ENCODE data around the gene PLCB3.
"Not testable (repeated sequence)": the region's sequence is repeated elsewhere in the genome, so short reads cannot be mapped to it uniquely, and the experiment has no call there.

PLCB3 gene

DNA sequence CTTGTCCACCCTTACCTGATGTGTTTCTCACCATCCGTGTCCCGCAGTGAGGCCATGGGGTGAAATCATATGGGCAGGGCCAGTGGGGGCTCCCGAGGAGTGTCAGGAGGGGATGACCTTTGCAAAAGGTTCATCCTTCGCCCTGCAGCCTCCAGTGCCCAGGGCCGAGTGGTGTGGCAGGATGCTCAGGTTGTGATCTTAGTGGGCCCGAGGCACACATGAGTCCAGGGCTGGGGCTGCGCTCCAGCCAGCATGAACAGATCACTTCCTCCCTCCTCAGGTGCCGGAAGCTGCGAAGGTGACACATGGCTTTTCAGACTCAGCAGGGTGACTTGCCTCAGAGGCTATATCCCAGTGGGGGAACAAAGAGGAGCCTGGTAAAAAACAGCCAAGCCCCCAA lies 13.3 kb upstream of the PLCB3 start:
- no peak for DNase-seq

DNA sequence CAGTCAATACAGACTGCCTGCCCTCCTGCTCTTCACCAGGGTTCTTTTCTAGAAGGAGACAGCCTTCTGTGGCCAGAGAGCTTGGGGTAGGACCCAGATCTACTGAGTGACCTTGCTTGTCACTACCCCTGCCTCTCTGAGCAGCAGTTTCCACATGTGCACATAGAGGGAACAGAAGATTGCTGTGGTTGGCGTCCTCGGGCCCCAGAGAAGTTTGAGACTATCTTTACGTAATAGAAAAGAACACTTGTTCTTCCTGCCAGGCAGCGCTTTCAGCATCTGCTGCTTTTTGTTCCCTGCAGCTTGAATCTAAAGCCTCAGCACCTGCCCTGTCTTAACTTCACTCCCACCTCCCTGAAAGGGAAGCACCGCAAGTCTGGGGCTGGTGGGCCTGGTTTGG lies 12.3 kb upstream of the PLCB3 start:
- no peak for DNase-seq

DNA sequence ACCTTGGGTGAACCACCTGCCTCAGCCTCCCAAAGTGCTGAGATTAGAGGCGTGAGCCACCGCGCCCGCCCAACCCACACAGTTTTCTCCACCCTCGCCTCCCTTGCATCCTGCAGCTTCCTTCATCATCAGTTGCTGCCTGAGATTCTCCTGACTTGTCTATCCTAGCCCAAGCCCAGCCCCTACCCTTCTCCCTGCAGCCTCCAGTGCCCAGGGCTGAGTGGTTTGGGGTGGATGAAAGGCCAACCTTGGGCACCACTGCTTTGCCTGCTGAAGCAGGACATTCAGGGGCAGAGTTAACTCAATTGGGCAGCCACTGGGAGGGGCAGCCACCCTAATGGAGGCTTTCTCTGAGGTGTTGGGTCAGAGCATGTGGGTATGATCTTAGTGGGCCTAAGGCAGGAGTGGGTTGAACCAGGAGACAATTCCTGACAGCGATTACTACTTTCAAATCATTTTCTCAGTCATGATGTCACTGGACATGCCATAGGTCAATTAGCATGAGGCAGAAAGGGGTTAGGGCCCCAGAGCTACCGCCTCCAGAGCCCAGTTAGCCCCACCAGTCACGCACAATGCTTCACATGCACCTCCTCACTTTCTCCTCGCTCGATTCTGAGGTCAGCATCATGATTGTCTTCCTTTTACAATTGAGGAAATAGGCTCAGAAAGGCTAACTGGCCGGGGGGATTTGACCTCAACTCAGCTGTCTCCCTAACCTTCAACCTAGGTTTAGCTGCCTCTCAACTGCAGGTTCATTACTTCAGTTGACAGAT lies 11.5 kb upstream of the PLCB3 start:
- peak in 1 of 2 donors; percentile 55 for DNase-seq

DNA sequence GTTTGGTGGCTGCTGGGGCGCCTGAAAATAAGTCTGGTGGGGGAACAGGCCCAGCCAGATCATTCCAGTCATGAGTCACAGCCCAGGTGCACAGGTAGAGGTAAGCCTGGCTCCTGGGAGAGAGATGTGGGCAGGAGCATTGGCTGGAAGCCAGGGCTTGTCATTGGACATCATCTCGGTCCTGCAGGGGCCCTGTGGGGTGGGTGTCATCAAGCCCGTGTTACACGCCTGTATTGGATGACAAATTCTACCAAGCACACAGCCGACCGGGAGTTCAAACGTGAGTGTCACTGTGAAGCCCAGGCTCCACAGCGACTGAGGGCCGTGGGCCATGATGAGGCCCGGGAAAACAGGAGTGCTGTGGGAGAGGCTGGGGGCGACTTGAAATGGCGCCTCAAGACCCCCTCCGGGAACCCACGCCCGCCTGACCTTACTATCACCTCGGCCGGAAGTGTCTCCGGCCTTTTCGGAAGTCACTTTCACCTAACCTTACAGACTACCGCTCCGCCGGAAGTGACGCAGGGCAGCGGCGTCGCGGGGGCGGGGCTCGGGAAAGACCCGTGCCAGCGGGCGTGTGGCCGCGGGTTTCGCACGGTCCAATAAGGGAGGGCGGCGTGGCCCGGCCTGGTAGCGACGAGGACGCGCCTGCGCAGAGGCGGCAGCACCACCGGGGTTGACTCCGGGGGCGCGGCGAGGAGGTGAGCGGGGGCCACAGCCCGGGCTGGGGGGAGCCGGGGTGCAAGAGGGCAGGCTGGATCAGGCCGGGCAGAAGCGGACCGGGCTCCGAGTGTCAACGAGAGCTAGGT lies 10.7 kb upstream of the PLCB3 start, which contains the start of gene FKBP2:
Gene FKBP2 (plus strand): TSS at position 661 of the 806 bp plus-strand sequence. CDS start 1,293 bp downstream, outside the sequence.
- DNase-seq, result peak; percentile 83 to 100

DNA sequence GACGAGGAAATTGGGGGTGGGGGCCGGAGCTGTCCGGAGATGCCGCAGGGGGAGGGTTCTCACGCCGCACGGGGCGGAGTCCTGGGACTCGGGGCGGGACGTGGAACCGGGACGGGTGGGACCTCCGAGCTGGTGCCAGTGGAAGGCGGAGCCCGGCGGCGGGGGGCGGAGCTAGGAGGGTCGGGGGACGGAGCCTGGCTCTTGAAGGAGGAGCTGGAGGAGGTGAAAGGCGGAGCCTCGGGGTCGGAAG lies 10.2 kb upstream of the PLCB3 start:
- DNase-seq, result peak in 1 of 2 donors; percentile 100

DNA sequence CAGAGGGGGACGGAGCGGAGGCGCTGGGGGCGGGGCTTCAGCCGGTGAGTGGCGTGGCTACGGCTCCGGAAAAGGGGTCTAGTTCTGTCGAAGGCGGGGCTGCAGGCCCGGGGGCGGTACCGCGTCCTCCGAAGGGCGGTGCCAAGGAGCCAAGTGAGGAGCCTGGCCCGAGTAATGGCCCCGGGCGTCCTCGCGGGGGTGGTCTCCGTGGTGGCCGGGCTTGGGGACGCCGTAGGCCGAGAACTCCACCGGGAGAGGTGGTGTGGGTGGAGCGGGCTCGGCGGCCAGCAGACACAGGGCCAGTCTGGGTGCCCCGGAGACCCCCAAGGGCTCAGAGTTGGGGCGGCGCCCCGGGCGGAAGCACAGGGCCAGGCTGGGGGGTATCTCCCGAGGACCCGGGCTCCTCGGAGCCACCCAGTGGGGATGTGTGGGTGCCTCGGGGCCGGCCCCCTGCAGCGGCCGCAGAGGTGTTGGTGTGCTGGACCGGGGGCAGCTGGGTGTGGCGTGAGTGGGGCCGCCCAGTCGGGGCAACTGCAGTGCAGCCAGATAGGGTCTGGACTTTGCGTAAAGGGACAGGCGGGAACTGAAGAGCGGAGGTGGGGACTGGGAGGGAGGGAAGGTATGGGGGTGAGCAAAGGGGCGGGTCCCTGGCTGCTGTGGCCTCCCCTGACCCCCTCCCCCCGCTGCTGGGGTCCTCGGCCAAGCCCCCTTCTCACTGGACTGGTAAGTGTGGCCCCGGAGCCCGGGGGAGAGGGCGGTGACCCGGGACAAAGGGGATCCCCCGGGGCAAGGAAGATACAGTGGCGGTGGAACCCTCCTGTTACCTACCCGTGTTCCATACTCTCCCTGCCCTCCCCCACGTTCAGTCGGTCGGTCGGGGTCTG lies 9.6 kb upstream of the PLCB3 start:
- peak in 1 of 2 donors; percentile 100 for DNase-seq

DNA sequence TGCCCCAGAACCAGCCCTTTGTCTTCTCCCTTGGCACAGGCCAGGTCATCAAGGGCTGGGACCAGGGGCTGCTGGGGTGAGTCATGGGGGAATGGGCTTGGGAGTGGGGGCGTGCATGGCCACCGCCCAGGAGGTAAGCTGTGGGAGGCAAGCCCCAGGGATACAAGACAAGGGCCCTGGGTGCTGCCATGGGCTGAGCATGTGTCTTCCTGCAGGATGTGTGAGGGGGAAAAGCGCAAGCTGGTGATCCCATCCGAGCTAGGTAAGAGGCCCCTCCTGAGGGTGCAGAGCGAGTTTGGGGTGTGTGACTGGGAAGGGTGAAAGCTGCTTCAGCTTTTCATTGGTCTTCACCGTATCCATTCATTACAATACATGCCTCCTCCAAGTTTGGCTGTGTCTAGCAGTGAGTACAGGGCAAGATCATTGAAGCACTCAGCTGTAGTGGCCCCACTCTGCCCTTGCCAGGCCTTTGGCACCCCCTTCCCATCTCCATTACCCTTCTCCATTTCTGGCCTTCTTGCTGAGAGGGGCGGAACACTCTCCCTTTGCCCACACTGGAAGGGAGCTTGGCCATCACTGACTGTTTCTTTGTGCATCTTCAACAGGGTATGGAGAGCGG lies 8.0 kb upstream of the PLCB3 start:
- no peak for DNase-seq

DNA sequence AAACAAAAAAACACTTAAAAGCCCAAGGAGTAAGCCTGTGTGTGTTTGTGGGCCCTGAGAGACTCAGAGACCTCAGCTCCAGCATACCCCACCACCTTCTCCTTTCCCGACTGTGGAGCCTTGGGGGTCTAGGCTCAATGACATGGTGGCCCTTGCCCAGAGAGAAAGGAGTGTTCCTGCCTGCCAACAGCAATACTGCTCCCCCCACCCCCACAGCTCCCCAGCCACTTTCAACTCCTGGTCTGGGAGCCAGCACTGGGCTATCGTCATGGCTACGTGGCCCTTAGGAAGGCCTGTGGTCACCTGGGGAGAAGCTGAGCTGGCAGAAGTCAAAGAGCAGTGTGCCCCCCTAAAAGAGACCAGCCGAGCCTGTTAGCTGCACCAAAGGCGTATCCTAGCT lies 7.2 kb upstream of the PLCB3 start:
- DNase-seq, result no peak

DNA sequence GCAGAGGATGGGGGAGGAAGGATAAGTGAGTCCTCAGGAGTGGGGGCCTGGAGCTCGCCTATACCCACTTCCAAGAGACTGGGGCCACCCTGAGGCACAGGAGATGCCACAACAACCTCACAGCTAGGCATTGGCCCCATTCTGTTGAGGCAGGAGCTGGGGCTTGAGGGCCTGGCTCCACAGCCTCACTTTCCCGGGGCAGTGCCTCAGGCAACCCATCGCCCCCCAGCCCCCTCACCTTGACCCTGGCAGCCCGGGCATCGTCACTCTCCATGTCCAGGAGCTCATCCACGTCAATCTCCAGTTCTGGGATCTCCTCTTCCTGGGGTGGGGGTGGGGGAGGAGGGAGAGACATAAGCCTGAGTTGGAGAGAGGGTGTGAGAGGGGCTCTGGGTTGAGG lies 6.4 kb upstream of the PLCB3 start:
- DNase-seq, result no peak

DNA sequence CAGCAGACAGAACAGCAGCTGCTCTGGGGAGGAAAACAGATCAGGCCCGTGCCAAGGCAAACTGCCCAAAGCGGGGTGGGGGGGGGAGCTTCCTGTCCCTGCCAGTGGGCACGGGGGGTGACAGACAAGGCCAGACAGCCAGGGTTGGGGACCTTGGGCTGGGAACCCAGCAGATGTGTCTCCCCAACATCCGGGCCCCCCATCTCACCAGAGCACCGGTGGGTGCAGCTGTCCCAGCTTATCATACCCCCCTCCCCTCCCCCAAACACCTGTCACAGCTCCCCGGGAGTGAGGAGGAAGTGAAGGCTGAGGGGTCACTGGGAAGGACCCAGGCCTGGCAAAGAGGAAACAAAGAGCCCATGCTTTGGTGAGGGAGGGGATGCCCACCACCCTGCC lies 5.9 kb upstream of the PLCB3 start:
- peak in 1 of 2 donors; percentile 91 for DNase-seq

DNA sequence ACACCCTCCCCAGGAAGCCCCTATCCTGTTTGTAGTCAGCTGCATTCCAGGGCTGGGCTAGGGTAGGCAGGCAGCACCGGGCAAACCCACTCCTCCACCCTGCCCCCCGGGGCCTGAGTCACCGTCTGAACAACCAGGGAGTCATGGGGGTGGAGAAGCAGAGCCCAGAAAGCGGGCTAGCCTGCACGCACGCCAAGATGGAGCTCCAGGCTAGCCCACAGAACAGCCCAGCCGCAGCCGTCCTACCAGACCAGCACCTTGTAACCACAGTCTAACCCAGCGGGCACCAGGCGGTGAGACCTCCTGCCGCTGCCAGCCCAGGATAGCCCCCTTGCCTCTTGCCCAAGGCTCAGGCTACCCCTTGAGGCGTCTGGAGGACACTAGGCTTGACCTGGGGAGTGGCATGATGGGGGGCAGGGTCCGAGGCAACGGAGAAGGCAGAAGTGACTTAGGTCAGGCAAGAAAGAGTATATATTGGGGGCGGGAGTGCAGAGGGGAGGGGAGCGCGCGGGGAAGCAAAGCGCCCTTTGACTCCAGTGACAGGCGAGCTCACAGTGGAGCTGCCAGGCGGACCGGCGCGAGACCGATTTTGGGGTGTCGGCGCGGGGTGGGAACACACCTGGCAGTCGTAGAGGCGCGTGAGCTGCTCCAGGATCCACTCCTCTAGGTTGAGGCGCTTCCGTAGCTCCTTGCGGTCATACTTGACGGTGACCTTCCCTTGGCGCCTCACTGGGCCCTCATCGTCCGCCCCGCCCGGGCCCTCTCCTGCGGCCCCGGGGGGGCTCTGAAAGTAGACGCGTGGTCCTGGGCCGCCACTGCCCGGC lies 5.3 kb upstream of the PLCB3 start:
- peak; percentile 49 to 91 for DNase-seq

DNA sequence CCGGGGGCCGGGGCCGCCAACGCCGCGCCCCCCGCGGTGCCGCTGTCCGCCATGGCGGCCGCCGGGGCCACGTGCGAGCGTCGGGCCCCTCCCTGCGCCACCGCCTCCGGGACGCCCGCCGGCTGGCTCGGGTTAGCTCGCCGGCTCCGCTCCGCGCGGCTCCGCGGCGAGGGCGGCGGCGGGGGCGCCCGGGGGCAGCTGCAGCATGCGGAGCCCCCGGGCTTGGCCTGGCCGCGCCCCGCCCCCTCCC lies 4.8 kb upstream of the PLCB3 start:
- DNase-seq, result not testable (repeated sequence)

DNA sequence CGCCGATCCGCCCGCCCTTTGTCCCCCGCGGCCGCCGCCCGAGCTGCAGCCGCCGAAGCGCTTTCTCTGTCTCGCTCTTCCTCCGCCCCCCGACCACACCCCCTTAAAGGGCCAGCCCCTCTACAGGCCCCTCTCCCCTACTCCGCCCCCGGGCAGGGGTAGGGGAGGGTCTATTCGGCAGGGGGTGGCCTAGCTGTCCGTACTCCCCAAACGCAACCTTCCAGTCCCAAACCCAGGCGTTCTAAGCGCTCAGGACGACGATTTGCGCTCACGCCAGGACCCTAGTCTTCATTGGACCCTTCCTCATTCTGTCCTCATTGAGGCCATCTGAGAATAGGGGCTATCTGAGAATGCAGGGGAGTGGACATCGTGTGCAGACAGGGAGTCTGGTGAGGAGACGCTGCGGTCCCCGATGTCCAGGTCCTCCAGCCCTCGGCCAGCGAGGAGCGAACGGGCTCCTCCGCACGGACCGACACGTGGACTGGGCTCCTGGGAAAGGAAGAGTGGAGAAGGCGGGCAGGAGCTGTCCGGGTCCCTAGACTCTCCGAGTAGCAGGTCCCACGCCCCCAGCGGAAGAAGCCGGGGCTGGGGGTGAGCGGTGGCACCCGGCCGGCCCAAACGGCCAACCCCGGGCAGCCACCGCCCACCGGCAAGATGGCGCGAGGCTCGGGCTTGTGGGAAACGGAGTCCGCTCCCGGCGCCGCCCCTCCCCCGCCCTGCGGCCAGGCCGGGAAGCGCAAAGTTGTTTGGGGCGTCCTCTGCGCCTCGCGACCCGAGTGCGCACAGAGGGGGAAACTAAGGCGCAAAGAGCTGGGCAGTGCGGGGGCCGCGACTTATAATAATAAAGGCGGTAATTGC lies 4.2 kb upstream of the PLCB3 start, which contains the start of gene PPP1R14B:
Gene PPP1R14B (minus strand): TSS at position 73 of the 858 bp plus-strand sequence. CDS start 270 bp downstream, outside the sequence.
- DNase-seq, result peak; percentile 54 to 66

DNA sequence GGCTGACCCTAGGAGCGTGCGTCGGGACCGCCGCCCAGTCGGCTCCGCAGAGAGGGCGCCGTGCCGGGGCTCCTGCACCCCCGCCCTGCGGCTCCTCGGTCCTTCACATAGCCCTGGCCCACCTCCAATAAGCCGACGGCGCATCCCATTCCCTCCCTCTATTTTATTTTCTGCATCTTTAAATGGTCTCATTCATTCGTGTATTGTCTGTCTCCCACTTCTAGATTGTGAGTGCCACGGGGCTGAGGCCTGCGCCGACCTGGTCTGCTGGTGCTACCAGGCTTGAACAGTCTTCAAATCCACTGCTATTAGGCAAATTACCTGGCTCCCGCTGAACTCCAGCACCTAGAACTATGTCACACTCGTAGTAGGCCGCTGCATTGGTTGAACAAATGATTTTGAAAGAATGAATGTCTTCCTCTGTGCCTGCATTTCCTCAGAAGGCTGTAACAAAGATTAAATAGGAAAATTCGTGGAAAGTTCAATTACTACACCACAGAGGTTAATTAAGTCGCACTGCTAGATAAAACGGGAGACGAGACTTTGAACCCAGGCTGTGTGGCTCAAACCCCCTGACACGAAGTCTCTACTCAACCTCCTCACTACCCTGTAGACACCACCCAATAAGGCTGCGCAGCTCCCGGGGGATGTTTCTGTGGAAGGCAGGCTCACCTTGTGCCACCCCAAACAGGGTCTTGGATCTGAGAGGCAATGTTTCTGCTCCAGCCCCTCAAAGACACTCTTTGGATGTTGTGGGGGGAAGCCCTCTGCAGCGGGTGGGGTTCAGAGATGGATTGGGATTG lies 3.4 kb upstream of the PLCB3 start:
- DNase-seq, result no peak

DNA sequence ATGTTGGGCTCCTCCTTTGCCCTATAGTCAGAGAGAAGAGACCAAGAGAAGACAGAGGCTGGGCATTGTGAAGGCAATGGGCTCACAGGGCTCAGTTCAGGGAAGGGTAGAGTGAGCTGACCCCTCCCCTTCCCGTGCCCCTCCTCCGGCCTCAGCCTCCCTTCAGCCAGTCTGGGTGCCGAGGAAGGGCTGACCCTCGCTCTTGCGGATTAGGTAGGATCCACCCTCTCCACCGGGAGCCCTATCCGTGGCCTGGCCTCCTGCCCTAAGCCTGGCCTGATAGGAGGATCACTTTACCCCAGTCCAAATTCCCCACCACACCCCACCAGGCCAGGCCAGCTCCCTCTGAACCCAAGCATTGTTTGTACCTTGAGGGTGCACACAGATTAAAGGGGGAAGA lies 2.8 kb upstream of the PLCB3 start:
- DNase-seq, result no peak

DNA sequence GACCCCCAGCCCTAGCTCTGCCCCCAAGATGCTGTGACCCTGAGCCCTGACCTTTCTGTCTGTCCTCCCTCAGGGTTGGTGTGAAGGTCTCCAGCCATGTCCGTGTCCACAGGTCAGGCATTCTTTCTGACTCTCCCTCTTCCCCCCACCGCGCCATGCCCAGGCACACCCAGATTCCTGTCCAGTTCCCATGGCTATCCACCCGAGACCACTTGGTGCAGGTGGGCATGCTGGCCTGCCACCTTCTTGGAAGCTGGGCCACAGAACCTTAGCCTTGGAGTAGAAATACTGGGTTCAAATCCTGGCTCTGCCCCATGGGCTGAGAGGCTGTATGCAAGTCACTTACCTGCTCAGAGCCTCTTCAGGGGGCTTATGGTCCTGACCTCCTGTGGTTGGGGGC lies 2.3 kb upstream of the PLCB3 start:
- no peak for DNase-seq

DNA sequence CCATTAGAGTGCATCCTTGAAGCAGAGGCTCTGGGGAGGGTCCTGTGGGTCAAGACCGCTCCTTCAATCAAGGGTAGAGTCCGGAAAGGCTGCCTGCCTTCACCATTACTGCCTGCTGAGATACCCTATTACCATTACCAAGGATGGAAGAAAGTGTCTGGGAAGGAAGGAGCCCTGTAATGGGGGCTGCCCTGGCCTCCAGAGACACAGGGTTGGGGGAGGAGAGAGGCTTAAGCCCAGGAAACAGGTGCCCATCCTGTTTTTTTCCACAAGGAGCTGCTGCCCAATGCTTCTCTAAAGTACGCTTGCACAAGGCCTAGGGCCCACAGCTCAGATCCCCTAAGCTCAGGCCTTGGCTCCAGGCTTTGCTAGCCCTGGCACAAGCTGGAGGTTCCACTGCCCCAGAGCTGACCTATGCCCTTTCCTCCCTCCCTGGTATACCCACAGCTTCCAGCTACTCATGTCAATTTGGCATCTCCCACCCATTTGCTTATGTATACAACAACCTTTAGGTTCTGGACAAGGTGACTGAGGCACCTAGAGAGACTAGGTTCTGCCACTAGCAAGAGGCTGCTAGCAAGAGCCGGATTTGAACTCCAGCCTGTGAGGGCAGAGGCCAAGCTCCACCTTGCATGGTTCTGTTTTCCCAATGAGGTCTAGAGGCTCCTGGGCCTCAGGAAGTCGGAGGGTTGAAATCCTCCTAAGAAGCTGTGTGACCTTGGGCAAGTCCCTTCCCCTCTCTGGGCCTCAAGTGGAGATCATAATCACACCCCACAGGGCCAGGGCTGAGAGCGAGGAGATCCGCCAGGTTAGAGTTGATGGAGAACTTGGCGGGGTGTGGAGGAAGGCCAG lies 1.5 kb upstream of the PLCB3 start:
- no peak for DNase-seq

DNA sequence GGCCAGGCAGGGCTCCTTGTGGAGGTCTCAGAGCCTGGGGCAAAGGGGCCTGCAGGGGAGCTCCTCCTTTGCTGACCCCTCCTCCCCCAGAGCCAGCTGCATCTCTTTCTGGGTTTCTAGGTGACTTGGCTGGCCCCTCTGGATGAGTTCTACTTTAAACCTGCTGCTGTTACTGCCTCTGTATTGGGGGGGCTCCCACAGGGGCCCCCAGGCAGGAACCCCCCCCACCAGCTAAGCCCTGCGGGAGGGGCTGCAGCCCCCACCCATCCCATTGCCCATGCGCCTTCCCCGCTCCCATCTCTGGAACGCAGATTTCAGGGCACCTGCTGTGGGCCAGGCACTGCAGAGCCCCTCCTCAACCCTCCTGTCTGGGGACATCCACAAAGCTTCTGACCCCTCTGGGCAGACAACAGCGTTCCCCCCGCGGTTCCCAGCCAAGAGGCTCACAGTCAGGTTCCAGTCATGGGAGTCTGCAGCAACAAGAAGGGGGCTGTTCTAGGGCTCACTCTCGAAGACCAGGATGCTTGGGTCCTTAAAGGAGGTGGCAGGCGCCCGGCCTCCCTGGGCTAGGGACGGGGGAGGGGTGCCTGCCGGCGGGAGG lies 815 bp upstream of the PLCB3 start:
- no peak for DNase-seq

DNA sequence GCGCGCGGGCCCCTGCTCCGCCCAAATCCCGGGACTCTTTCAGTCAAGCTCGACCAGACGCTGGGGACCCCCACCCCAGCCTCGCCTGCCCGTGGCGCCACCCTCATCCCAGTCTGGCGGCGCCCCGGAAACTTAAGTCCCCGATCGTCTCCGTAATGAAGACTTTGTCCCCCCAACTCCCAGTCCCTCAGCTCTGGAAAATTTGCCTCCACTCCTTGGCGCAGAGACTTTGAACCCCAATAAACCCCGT lies 348 bp downstream of the PLCB3 start:
- no peak for DNase-seq
